OCI-LY7 (cell line): ENCODE results near the gene GABARAPL2. TPM values are rescaled to one million over a fixed set of nuclear protein-coding genes. Genes with fewer than 3 reads are reported as not detected.

Experiments used
- BruUV-seq: library from RNA; stranded (reverse); fragments of 400-500 nt; replicated peaks from 2 replicates; lab custom pipeline; 2021; lab: Mats Ljungman, UMichigan
- CTCF ChIA-PET: fragments of 300-600 bp; sonication (Branson Sonifier 250); formaldehyde crosslinking; loops from one replicate; lab custom pipeline; 2022; ENCODE audit warnings: antibody characterized with exemption; ENCODE audit not compliant: unreplicated experiment; lab: Charles Lee
- POLR2A ChIA-PET: fragments of 300-600 bp; sonication (Branson Sonifier 250); formaldehyde crosslinking; loops from one replicate; lab custom pipeline; 2022; ENCODE audit warnings: antibody characterized with exemption; lab: Charles Lee
- DNase-seq: peaks from one replicate; pipeline ENCODE4 v3.0.0-alpha.2; 2015; ENCODE audit warnings: low spot score
- H2AFZ ChIP-seq: fragments of 200-600 bp; sonication (generic), shearing (Covaris generic); 2 replicates; pipeline ENCODE4 v1.6.1; 2014; ENCODE audit warnings: mild to moderate bottlenecking, antibody characterized with exemption, low read length, moderate library complexity
- H3K27ac ChIP-seq: fragments of 200-600 bp; sonication (generic); 2 replicates; pipeline ENCODE4 v1.5.1; 2014; ENCODE audit warnings: mixed run types, low read depth, mild to moderate bottlenecking, moderate library complexity, low read length, inconsistent platforms; ENCODE audit not compliant: poor library complexity, severe bottlenecking
- H3K36me3 ChIP-seq: fragments of 200-600 bp; sonication (generic); 2 replicates; pipeline ENCODE4 v1.6.1; 2014; ENCODE audit warnings: mild to moderate bottlenecking, antibody characterized with exemption, low read length, moderate library complexity, mixed read lengths; ENCODE audit not compliant: insufficient read depth
- H3K4me1 ChIP-seq: fragments of 200-600 bp; sonication (generic); 2 replicates; pipeline ENCODE4 v1.5.1; 2014; ENCODE audit warnings: mild to moderate bottlenecking, low read length; ENCODE audit not compliant: insufficient read depth, poor library complexity, severe bottlenecking
- H3K4me2 ChIP-seq: fragments of 200-600 bp; sonication (generic); 2 replicates; pipeline ENCODE4 v1.6.1; 2014; ENCODE audit warnings: mild to moderate bottlenecking, low read length
- H3K4me3 ChIP-seq: fragments of 200-600 bp; sonication (generic); 2 replicates; pipeline ENCODE4 v1.5.1; 2014; ENCODE audit warnings: mild to moderate bottlenecking, low read depth, low read length; ENCODE audit not compliant: poor library complexity, severe bottlenecking
- H3K79me2 ChIP-seq: fragments of 200-600 bp; sonication (generic); 2 replicates; pipeline ENCODE4 v1.6.1; 2016; ENCODE audit warnings: low read depth, mild to moderate bottlenecking, low read length, moderate library complexity, mixed read lengths; ENCODE audit not compliant: insufficient read depth
- H3K9me2 ChIP-seq: fragments of 200-600 bp; sonication (generic); 2 replicates; pipeline ENCODE4 v1.6.1; 2016; ENCODE audit warnings: mild to moderate bottlenecking, low read length, mixed read lengths; ENCODE audit not compliant: insufficient read depth
- H3K9me3 ChIP-seq: fragments of 200-600 bp; sonication (generic); 2 replicates; pipeline ENCODE4 v1.6.1; 2014; ENCODE audit warnings: mild to moderate bottlenecking, mixed run types, low read length, mixed read lengths
- H4K20me1 ChIP-seq: fragments of 200-600 bp; sonication (generic); 2 replicates; pipeline ENCODE4 v1.6.1; 2014; ENCODE audit warnings: mild to moderate bottlenecking, antibody characterized with exemption, low read length, moderate library complexity, mixed read lengths; ENCODE audit not compliant: insufficient read depth
- EZH2phosphoT487 ChIP-seq: fragments of 200-600 bp; sonication (generic); IDR thresholded peaks from 2 replicates; pipeline ENCODE4 v1.6.1; 2018; ENCODE audit warnings: low read depth, borderline replicate concordance, mild to moderate bottlenecking, mixed run types, antibody characterized with exemption, low read length, moderate library complexity, mixed read lengths
- intact Hi-C: fragments of 100-400 bp; cut with micrococcal nuclease; formaldehyde crosslinking; loops from one replicate; pipeline ENCODE4 v1.10.0; 2022; ENCODE audit not compliant: unreplicated experiment
- total RNA-seq, 2 experiments: library from RNA; depleted of rRNA in 1 of 2; stranded (reverse); fragments of >200 nt in 1 of 2; shearing (Covaris generic) in 1 of 2; gene quantifications; 2 replicates each; pipeline ENCODE4 v1.2.3, GENCODE V29; 2014 to 2022
- TF ChIP-seq, protein P1 (sequence below): fragments of 200-600 bp; sonication (generic); conservative IDR thresholded peaks from 2 replicates; pipeline ENCODE4 v1.5.1; 2014; ENCODE audit warnings: mild to moderate bottlenecking, antibody characterized with exemption, low read length, moderate library complexity, mixed read lengths

Gene GABARAPL2
- total RNA-seq, 2 experiments from 2014 or later, result 57.7 to 93.5 TPM

DNA sequence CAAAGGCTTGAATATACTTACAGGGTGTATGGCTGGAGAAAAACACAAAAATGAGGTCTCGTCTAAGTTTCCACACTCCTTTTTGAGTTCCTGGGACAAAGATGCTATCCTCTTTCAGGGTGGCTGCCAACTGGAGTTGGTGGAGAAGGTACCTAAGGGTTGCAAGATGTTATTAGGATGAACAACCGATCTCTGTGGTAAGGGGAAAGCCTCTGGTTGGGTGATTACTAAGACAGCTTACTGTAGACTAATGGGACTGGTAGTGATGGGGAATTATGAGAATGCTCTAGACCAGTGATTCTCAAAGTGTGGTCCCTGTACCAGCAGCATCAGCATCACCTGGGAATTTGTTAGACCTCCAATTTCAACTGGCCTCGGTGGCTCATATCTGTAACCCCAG, 50.9 kb downstream of the GABARAPL2 start:
- no TSS peak for BruUV-seq
- intact Hi-C loops, result no loop called here
- peaks cover 17% of the 10 kb centered on the region for H3K4me1 ChIP-seq
- TF ChIP-seq, protein P1, sequence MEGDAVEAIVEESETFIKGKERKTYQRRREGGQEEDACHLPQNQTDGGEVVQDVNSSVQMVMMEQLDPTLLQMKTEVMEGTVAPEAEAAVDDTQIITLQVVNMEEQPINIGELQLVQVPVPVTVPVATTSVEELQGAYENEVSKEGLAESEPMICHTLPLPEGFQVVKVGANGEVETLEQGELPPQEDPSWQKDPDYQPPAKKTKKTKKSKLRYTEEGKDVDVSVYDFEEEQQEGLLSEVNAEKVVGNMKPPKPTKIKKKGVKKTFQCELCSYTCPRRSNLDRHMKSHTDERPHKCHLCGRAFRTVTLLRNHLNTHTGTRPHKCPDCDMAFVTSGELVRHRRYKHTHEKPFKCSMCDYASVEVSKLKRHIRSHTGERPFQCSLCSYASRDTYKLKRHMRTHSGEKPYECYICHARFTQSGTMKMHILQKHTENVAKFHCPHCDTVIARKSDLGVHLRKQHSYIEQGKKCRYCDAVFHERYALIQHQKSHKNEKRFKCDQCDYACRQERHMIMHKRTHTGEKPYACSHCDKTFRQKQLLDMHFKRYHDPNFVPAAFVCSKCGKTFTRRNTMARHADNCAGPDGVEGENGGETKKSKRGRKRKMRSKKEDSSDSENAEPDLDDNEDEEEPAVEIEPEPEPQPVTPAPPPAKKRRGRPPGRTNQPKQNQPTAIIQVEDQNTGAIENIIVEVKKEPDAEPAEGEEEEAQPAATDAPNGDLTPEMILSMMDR, result no peak
- TF ChIP-seq EZH2phosphoT487, result no peak
- POLR2A ChIA-PET, result interaction anchor here (1.2 kb wide), 1 partner anchor 32 kb away, joined by 3 read pairs; no protein-coding TSS in a partner anchor
- H3K9me2 ChIP-seq, result no peaks in the 10 kb centered on the region
- H3K4me2 ChIP-seq, result no peak overlapping the region
- no peaks in the 10 kb centered on the region for H4K20me1 ChIP-seq
- no peak for DNase-seq
- peaks cover 83% of the 10 kb centered on the region for H3K36me3 ChIP-seq
- no peak overlapping the region for H3K4me3 ChIP-seq
- H3K9me3 ChIP-seq, result no peaks in the 10 kb centered on the region
- H3K27ac ChIP-seq, result no peak overlapping the region
- no peak overlapping the region for H2AFZ ChIP-seq
- CTCF ChIA-PET, result no interaction called here
- H3K79me2 ChIP-seq, result peaks cover 14% of the 10 kb centered on the region; the same call in 1 of the 2 replicates

DNA sequence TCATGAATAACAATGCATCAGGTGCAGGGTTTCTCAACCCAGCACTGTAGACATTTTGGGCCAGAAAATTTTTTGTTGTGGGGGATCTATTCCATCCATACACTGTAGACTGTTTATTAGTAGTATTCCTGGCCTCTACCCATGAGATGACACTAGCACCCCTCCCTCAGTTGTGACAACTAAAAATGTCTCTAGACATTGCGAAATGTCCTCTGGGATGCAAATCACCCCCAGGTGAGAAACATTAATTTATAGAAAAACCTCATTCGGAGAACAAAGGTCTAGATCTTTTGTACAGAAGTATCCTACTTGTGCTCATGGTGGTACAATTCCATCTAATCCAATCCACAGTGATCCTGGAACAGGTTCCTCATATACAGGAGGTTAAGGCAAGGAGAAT, 52.6 kb downstream of the GABARAPL2 start:
- Histone ChIP-seq H3K4me3 (no peak overlapping the region), H3K9me2 (no peaks in the 10 kb centered on the region), H3K9me3 (no peaks in the 10 kb centered on the region), H3K36me3 (peaks cover 67% of the 10 kb centered on the region), H3K4me2 (no peak overlapping the region), H2AFZ (no peak overlapping the region), H3K27ac (no peak overlapping the region), H3K79me2 (peaks cover 20% of the 10 kb centered on the region; the same call in 1 of the 2 replicates), H4K20me1 (no peaks in the 10 kb centered on the region), H3K4me1 (peaks cover 22% of the 10 kb centered on the region)
- BruUV-seq, result no TSS peak
- intact Hi-C loops, result no loop called here
- POLR2A ChIA-PET, result interaction anchor here (1.0 to 1.3 kb wide), 2 partner anchors 30 to 97 kb away, joined by 3 read pairs; no protein-coding TSS in a partner anchor
- no peak for DNase-seq
- TF ChIP-seq, protein P1, result no peak
- no peak for TF ChIP-seq EZH2phosphoT487
- CTCF ChIA-PET, result interaction anchor here (1.0 kb wide), 1 partner anchor 154 kb away, joined by 3 read pairs; the partner anchor contains the start of gene TMEM170A
